Psoas muscle (tissue), 8 donors: ENCODE data around the gene MAMLD1. TPM values are rescaled to one million over a fixed set of nuclear protein-coding genes. Genes with fewer than 3 reads are reported as not detected.

Source experiments
- ATAC-seq, 4 donors: fragments of 200-7000 bp; cut with Tn5 transposase; one replicate each; pipeline ENCODE4 v1.9.1; 2020; ENCODE audit warnings: moderate library complexity in 3 of 4, mild to moderate bottlenecking in 2 of 4
- DNase-seq, 2 donors: peaks; one replicate each; pipeline ENCODE4 v3.0.0-alpha.2; 2020
- H3K27ac ChIP-seq: fragments of 200-600 bp; one replicate; pipeline ENCODE4 v1.8.0; 2022
- H3K27me3 ChIP-seq, 3 donors: fragments of 200-600 bp in 1 of 3; one replicate each; pipeline versions ENCODE4 v1.6.1 to v1.8.0; 2013 to 2022; ENCODE audit warnings: low read length in 2 of 3, mild to moderate bottlenecking in 2 of 3, moderate library complexity in 1 of 3; ENCODE audit not compliant: insufficient read depth in 3 of 3
- H3K36me3 ChIP-seq, 2 donors: fragments of 200-600 bp in 1 of 2; one replicate each; pipeline versions ENCODE4 v1.6.1 to v1.8.0; 2013 to 2022; ENCODE audit warnings: low read depth in 1 of 2, mild to moderate bottlenecking in 1 of 2, moderate library complexity in 1 of 2; ENCODE audit not compliant: insufficient read depth in 1 of 2
- H3K4me1 ChIP-seq: fragments of 200-600 bp; one replicate; pipeline ENCODE4 v1.8.0; 2022
- H3K4me3 ChIP-seq: fragments of 200-600 bp; one replicate; pipeline ENCODE4 v1.8.0; 2022; ENCODE audit warnings: mild to moderate bottlenecking
- H3K9me3 ChIP-seq: fragments of 200-600 bp; one replicate; pipeline ENCODE4 v1.8.0; 2022
- CTCF ChIP-seq: fragments of 200-600 bp; IDR thresholded peaks from one replicate; pipeline ENCODE4 v1.8.0; 2022; ENCODE audit warnings: antibody characterized with exemption
- WGBS, 3 donors: extraction: QIAGEN DNeasy Blood & Tissue Kit; methylation state at CpG; one replicate each; pipeline versions ENCODE4 v1.1.6 to v1.1.7; 2013; 5-methylcytosine and 5-hydroxymethylcytosine counted together
- intact Hi-C, 2 donors: fragments of 100-400 bp; cut with DNase I; formaldehyde crosslinking; loops; one replicate each; pipeline versions ENCODE4 v1.11.0 to v1.14.2; 2022
- polyA plus RNA-seq, 3 donors: library from polyadenylated mRNA; stranded (reverse); fragments of 200-250 nt; gene quantifications; one replicate each; pipeline ENCODE4 v1.2.3, GENCODE V29; 2013
- total RNA-seq, 4 donors: library from RNA; stranded (reverse); fragmentation: NEBNext Ultra II Directional in 2 of 4; extraction: Animal tissue kit (Norgen Biotek cat#: 25700) in 2 of 4; gene quantifications; one replicate each; pipeline versions ENCODE4 v1.2.1 to v1.2.4, GENCODE V29; 2021 to 2023
- donor health status: healthy with polysubstance abuse.
- donor health status: DM: no; HTN: no; CAD: no; lungs with moderate emphysema.
- donor health status: Bipolar disorder and iron deficiency.
- donor health status: healthy.
- donor health status: DM: yes; HTN: yes; CAD: no.
- donor health status: DM: no; HTN: no; CAD: no.
- donor health status: DM: no; HTN: no; CAD: no.
- donor health status: DM: yes; HTN: yes; CAD: no.

The MAMLD1 gene
- total and polyA plus RNA-seq, 7 donors = 1.3 to 4.5 (median 2.2) TPM

- WGBS, 3 donors = 55 to 70% (median 61%) methylated on average over 10 of the region's 10 CpGs
- no peak for TF ChIP-seq CTCF
- Histone ChIP-seq H3K36me3 (no peaks in the 10 kb centered on the region), H3K27ac (no peak overlapping the region), H3K4me3 (no peak overlapping the region), H3K4me1 (no peaks in the 10 kb centered on the region), H3K27me3 (no peaks in the 10 kb centered on the region), H3K9me3 (no peaks in the 10 kb centered on the region)
- ATAC-seq (peak; percentile 58 to 95 (median 76)), DNase-seq (peak in 1 of 2 donors; percentile 72)
- intact Hi-C loops = no loop called here
Observed at GRCh38 chrX:150525061-150525919, 162.2 kb downstream of the MAMLD1 start.

- TF ChIP-seq CTCF = no peak
- H3K9me3 ChIP-seq = no peaks in the 10 kb centered on the region
- H3K36me3 ChIP-seq = no peaks in the 10 kb centered on the region
- ATAC-seq = no peak
- 67 to 97% (median 81%) methylated on average over 7 of the region's 7 CpGs for WGBS, 3 donors
- H3K4me3 ChIP-seq = no peak overlapping the region
- H3K27ac ChIP-seq = no peak overlapping the region
- H3K27me3 ChIP-seq = no peaks in the 10 kb centered on the region
- DNase-seq = no peak
- intact Hi-C loops = no loop called here
- H3K4me1 ChIP-seq = no peaks in the 10 kb centered on the region
Observed at GRCh38 chrX:150526692-150527091, 163.6 kb downstream of the MAMLD1 start.

- Histone ChIP-seq H3K9me3 (no peaks in the 10 kb centered on the region), H3K27me3 (no peaks in the 10 kb centered on the region), H3K4me3 (no peak overlapping the region), H3K4me1 (no peaks in the 10 kb centered on the region), H3K36me3 (no peaks in the 10 kb centered on the region), H3K27ac (no peak overlapping the region)
- DNase-seq (no peak), ATAC-seq (no peak)
- TF ChIP-seq CTCF = no peak
- WGBS, 3 donors = 71 to 95% (median 90%) methylated on average over 2 to 3 of the region's 3 CpGs
- intact Hi-C loops = no loop called here
Observed at GRCh38 chrX:150527108-150527507, 164.0 kb downstream of the MAMLD1 start.

DNA sequence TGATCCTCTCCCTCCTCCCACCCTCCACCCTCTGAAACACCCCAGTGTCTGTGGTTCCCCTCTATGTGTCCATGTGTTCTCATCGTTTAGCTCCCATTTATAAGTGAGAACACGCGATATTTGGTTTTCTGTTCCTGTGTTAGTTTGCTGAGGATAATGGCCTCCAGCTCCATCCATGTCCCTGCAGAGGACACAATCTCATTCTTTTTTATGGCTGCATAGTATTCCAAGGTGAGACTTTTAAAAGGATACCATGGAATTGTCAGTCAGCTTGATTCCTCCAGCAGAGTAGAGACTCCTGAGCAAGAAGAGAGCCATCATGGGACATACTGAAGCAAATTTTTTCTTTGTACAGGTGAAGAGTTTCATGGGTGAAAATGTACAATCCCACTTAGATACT is 166.5 kb downstream of the MAMLD1 start:
- ATAC-seq = no peak
- Histone ChIP-seq H3K36me3 (no peaks in the 10 kb centered on the region), H3K4me3 (no peak overlapping the region), H3K27me3 (no peaks in the 10 kb centered on the region), H3K4me1 (no peaks in the 10 kb centered on the region), H3K9me3 (no peaks in the 10 kb centered on the region), H3K27ac (no peak overlapping the region)
- 86 to 100% (median 99%) methylated on average over 3 of the region's 3 CpGs for WGBS, 3 donors
- intact Hi-C loops = no loop called here
- no peak for DNase-seq
- TF ChIP-seq CTCF = no peak
